CD4-positive, alpha-beta T cell (primary cell): ENCODE results near the gene BOLA2B. TPM values are rescaled to one million over a fixed set of nuclear protein-coding genes. Genes with fewer than 3 reads are reported as not detected.

Experiments
- ATAC-seq: fragments of 200-7000 bp; cut with Tn5 transposase; one replicate; pipeline ENCODE4 v1.10.0; 2022; ENCODE audit warnings: mild to moderate bottlenecking; ENCODE audit not compliant: poor library complexity
- CTCF ChIA-PET: fragments of 350-600 bp; sonication (Branson Sonifier 250); formaldehyde crosslinking; loops from one replicate; lab custom pipeline; 2021; ENCODE audit warnings: antibody characterized with exemption, inconsistent platforms; lab: Charles Lee
- POLR2A ChIA-PET: fragments of 350-600 bp; sonication (Branson Sonifier 250); formaldehyde crosslinking; loops from one replicate; lab custom pipeline; 2021; ENCODE audit warnings: antibody characterized with exemption, inconsistent platforms; lab: Charles Lee
- DNase-seq, 14 experiments: peaks; one replicate each; pipeline ENCODE4 v3.0.0-alpha.2; 2013 to 2020; ENCODE audit warnings: mixed read lengths in 2 of 14
- H3K27ac ChIP-seq, 2 donors: one replicate each; pipeline versions ENCODE4 v1.5.1 to v1.7.0; 2013; ENCODE audit warnings: low read length in 2 of 2, low read depth in 1 of 2, mild to moderate bottlenecking in 1 of 2
- H3K27me3 ChIP-seq, 2 experiments: 1 replicate in 1 of 2; 2 replicates in 1 of 2; pipeline versions ENCODE4 v1.6.1 to v1.7.0; 2013; ENCODE audit warnings: low read length in 2 of 2, control low read depth in 1 of 2, mild to moderate bottlenecking in 1 of 2, moderate library complexity in 1 of 2; ENCODE audit not compliant: insufficient read depth in 2 of 2, control insufficient read depth in 1 of 2
- H3K36me3 ChIP-seq: one replicate; pipeline ENCODE4 v1.6.1; 2013; ENCODE audit warnings: low read length, control low read depth; ENCODE audit not compliant: insufficient read depth
- H3K4me1 ChIP-seq: one replicate; pipeline ENCODE4 v1.6.1; 2013; ENCODE audit warnings: low read length, control low read depth; ENCODE audit not compliant: insufficient read depth
- H3K4me3 ChIP-seq: one replicate; pipeline ENCODE4 v1.5.1; 2013; ENCODE audit warnings: mild to moderate bottlenecking, low read length, moderate library complexity
- H3K9me3 ChIP-seq, 2 experiments: 1 replicate in 1 of 2; 2 replicates in 1 of 2; pipeline versions ENCODE4 v1.6.1 to v1.7.0; 2013; ENCODE audit warnings: low read length in 2 of 2, mild to moderate bottlenecking in 2 of 2, control low read depth in 1 of 2, moderate library complexity in 1 of 2; ENCODE audit not compliant: control insufficient read depth in 1 of 2, insufficient read depth in 1 of 2
- H3K27ac Mint-ChIP-seq: one replicate; pipeline ENCODE4 v1.8.0; 2020; ENCODE audit warnings: mixed read lengths
- H3K27me3 Mint-ChIP-seq: one replicate; pipeline ENCODE4 v1.8.0; 2021; ENCODE audit warnings: mixed read lengths
- H3K36me3 Mint-ChIP-seq: one replicate; pipeline ENCODE4 v1.8.0; 2021; ENCODE audit warnings: low read depth, mixed read lengths
- H3K4me1 Mint-ChIP-seq: one replicate; pipeline ENCODE4 v1.8.0; 2021; ENCODE audit warnings: low read depth, mixed read lengths
- H3K4me3 Mint-ChIP-seq: one replicate; pipeline ENCODE4 v1.8.0; 2020; ENCODE audit warnings: mild to moderate bottlenecking, mixed read lengths
- H3K9me3 Mint-ChIP-seq: one replicate; pipeline ENCODE4 v1.8.0; 2020; ENCODE audit warnings: mixed read lengths
- CTCF ChIP-seq: fragments of 200-600 bp; IDR thresholded peaks from one replicate; pipeline ENCODE4 v1.8.0; 2022; ENCODE audit warnings: antibody characterized with exemption, mild to moderate bottlenecking
- intact Hi-C, 2 experiments: fragments of 100-400 bp; cut with DNase I in 1 of 2; cut with micrococcal nuclease in 1 of 2; formaldehyde crosslinking; loops; one replicate each; pipeline versions ENCODE4 v1.15.1 to v1.9.0; 2023 to 2025; cut with DNase I, micrococcal nuclease
- total RNA-seq, 174 experiments: library from RNA in 2 of 174; stranded (reverse) in 2 of 174; gene quantifications; one replicate each; pipeline ENCODE4 v1.2.3 and lab custom pipeline; 2021 to 2026

The BOLA2B gene
- total RNA-seq, 2 experiments from 2014 or later, result 41.3 to 46.3 TPM

DNA sequence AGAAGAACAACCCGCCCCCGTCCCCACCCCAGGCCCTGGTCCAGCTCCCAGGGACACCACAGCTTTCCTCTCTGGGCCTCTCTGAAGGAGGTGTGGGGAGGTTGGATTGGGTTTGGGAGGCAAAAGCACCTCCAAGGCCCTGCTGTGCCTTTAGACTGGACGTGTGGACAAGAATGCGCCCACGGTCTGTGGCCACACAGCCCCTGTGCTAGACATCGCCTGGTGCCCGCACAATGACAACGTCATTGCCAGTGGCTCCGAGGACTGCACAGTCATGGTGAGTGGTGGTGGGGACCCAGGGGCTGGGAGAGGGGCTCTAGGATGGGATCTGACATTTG is 7.1 kb downstream of the BOLA2B start:
- Mint-ChIP-seq H3K27me3 (no peaks in the 10 kb centered on the region), H3K4me1 (peaks cover 32% of the 10 kb centered on the region), H3K27ac (peak overlapping the region; percentile 98), H3K36me3 (peaks cover 44% of the 10 kb centered on the region), H3K4me3 (peak overlapping the region; percentile 99), H3K9me3 (no peaks in the 10 kb centered on the region)
- POLR2A ChIA-PET, result interaction anchor here (0.7 to 6.0 kb wide), 23 partner anchors 35 to 472 kb away, joined by 3 to 163 read pairs (median 7); partner anchors contain the start of genes ALDOA, DCTPP1, FBRS and GDPD3
- intact Hi-C loops, result no loop called here
- no peaks in the 10 kb centered on the region for H3K9me3 ChIP-seq
- H3K27me3 ChIP-seq, result no peaks in the 10 kb centered on the region
- ATAC-seq, result no peak
- H3K4me1 ChIP-seq, result peaks cover 51% of the 10 kb centered on the region
- peak in 3 of 14 experiments; percentile 3 to 32 (median 8) for DNase-seq
- H3K27ac ChIP-seq, result peak overlapping the region; percentile 76 to 96
- H3K36me3 ChIP-seq, result peaks cover 43% of the 10 kb centered on the region
- CTCF ChIA-PET, result interaction anchor here (1.1 to 3.5 kb wide), 4 partner anchors 90 to 429 kb away, joined by 3 to 15 read pairs (median 4); partner anchors contain the start of genes ALDOA, TBX6 and YPEL3
- no peak for TF ChIP-seq CTCF
- peak overlapping the region; percentile 100 for H3K4me3 ChIP-seq

GRCh38 chr16:30185683-30186421 is 7.6 kb downstream of the BOLA2B start:
- peak overlapping the region; percentile 100 for H3K4me3 ChIP-seq
- no peaks in the 10 kb centered on the region for H3K27me3 ChIP-seq
- ChIA-PET POLR2A (interaction anchor here (0.6 to 6.0 kb wide), 26 partner anchors 34 to 473 kb away, joined by 3 to 163 read pairs (median 7); partner anchors contain the start of genes ALDOA, DCTPP1, FBRS and GDPD3), CTCF (interaction anchor here (0.8 to 3.5 kb wide), 5 partner anchors 89 to 430 kb away, joined by 3 to 15 read pairs (median 4); partner anchors contain the start of genes ALDOA, TBX6 and YPEL3)
- Mint-ChIP-seq H3K36me3 (peaks cover 44% of the 10 kb centered on the region), H3K4me3 (peak overlapping the region; percentile 99), H3K27ac (peak overlapping the region; percentile 98), H3K9me3 (no peaks in the 10 kb centered on the region), H3K27me3 (no peaks in the 10 kb centered on the region), H3K4me1 (peaks cover 36% of the 10 kb centered on the region)
- H3K27ac ChIP-seq, result peak overlapping the region; percentile 76 to 96
- DNase-seq (peak; percentile 66 to 96 (median 83)), ATAC-seq (peak; percentile 55)
- intact Hi-C loops, result no loop called here
- peaks cover 51% of the 10 kb centered on the region for H3K4me1 ChIP-seq
- H3K9me3 ChIP-seq, result no peaks in the 10 kb centered on the region
- peaks cover 43% of the 10 kb centered on the region for H3K36me3 ChIP-seq
- TF ChIP-seq CTCF, result no peak

- Histone ChIP-seq H3K36me3 (peaks cover 43% of the 10 kb centered on the region), H3K4me3 (peak overlapping the region; percentile 100), H3K27ac (peak overlapping the region; percentile 76 to 96), H3K27me3 (no peaks in the 10 kb centered on the region), H3K9me3 (no peaks in the 10 kb centered on the region), H3K4me1 (peaks cover 51% of the 10 kb centered on the region)
- no peak for TF ChIP-seq CTCF
- Mint-ChIP-seq H3K9me3 (no peaks in the 10 kb centered on the region), H3K4me3 (peak overlapping the region; percentile 99), H3K36me3 (peaks cover 44% of the 10 kb centered on the region), H3K27ac (peak overlapping the region; percentile 98), H3K4me1 (peaks cover 39% of the 10 kb centered on the region), H3K27me3 (no peaks in the 10 kb centered on the region)
- intact Hi-C loops, result no loop called here
- peak in 7 of 14 experiments; percentile 14 to 57 (median 25) for DNase-seq
- POLR2A ChIA-PET, result interaction anchor here (0.6 to 6.0 kb wide), 25 partner anchors 29 to 474 kb away, joined by 3 to 163 read pairs (median 7); partner anchors contain the start of genes ALDOA, DCTPP1, FBRS and GDPD3
- ATAC-seq, result peak; percentile 1
- CTCF ChIA-PET, result interaction anchor here (0.8 to 3.5 kb wide), 5 partner anchors 89 to 430 kb away, joined by 3 to 15 read pairs (median 4); partner anchors contain the start of genes ALDOA, TBX6 and YPEL3
These were observed 8.4 kb downstream of the BOLA2B start for GRCh38 chr16:30184891-30185682.
